ENCODE measurements around the gene IGFALS.

- TF ChIP-seq POLR2A (IDR thresholded peaks at IDR 0.05) (no peak), CTCF (IDR thresholded peaks at IDR 0.05) (no peak)
Observed at GRCh38 chr16:1828645-1829410, 35.3 kb upstream of the IGFALS start.

All from lower leg skin (tissue), 3 donors.